Mucosa of stomach (tissue), 1 donor: ENCODE measurements around the gene SRR.

Source experiments
- H3K27me3 ChIP-seq: one replicate; pipeline ENCODE4 v1.7.0; 2013; ENCODE audit warnings: mild to moderate bottlenecking, low read length; ENCODE audit not compliant: control insufficient read depth, insufficient read depth
- H3K36me3 ChIP-seq: one replicate; pipeline ENCODE4 v1.7.0; 2013; ENCODE audit warnings: low read length; ENCODE audit not compliant: control insufficient read depth, insufficient read depth
- H3K4me1 ChIP-seq: one replicate; pipeline ENCODE4 v1.7.0; 2013; ENCODE audit warnings: mild to moderate bottlenecking, low read length; ENCODE audit not compliant: control insufficient read depth, insufficient read depth
- H3K4me3 ChIP-seq: one replicate; pipeline ENCODE4 v1.7.0; 2013; ENCODE audit warnings: low read length
- H3K9ac ChIP-seq: one replicate; pipeline ENCODE4 v1.7.0; 2013; ENCODE audit warnings: mild to moderate bottlenecking, low read length, moderate library complexity
- H3K9me3 ChIP-seq: one replicate; pipeline ENCODE4 v1.7.0; 2013; ENCODE audit warnings: mild to moderate bottlenecking, low read length, moderate library complexity; ENCODE audit not compliant: control insufficient read depth
- donor health status: Pancreatic carcinoma.

The SRR gene

DNA sequence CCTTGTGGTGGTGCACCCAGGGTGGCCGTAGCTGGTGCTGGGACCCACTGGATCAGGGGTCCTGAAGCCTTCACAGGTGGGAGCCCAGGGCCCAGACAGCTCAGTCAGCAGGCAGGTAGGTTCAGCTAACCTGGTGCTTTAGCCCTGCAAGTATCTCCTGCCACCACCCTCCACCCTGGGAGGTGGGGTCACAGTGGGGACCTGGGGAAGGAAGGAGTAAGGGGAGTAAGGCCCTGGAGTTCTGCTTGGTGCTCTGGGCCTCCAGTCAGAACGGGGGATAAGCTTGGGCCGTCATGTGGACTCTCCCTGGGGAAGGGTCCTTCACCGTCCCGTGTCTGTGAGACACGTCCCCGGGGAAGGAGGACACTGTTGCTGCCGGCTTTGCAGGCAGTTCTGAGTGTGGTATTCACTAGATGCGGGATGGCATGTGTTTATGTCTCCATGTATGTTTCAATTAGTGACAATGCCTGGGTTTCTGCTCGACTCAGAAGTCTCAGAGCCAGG, 54.2 kb downstream of the SRR start:
- no peak overlapping the region for H3K4me3 ChIP-seq
- H3K9ac ChIP-seq = no peak overlapping the region
- H3K27me3 ChIP-seq = no peaks in the 10 kb centered on the region
- no peaks in the 10 kb centered on the region for H3K9me3 ChIP-seq
- peaks cover 41% of the 10 kb centered on the region for H3K4me1 ChIP-seq
- H3K36me3 ChIP-seq = no peaks in the 10 kb centered on the region

DNA sequence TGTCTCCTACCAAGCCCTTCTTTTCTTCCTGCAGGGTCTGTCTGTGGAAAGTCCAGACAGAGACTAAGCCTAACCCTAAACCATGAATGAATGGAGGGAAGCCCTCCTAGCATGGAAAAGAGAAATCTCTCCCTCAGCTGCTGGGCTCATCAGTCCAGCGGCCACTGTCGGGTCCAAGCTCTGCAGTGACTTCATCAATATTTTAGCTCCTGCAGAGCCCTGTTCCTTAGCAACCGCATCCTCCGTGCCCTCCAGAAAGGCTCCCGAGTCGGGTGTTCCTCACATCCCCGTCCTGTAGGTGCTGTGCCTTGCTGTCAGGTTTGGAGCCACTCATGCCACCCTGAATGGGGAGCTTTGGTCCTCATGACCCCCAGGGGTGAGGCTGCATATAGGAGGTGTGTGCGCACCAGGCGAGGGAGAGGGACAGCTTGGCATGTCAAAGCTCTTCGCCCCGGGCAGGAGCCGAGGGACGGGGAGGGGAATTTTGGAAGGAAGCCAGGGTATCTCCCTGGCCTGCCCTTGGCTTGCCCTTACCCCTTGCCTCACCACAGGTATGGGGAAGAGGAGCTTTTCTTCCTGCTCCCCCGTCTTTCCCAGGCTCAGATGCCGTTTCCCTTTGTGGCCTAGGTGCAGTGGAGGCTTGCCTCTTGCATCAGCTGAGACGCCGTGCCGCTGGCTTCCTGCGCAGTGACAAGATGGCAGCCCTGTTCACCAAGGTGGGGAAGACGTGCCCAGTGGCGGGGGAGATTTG, 57.4 kb downstream of the SRR start:
- Histone ChIP-seq H3K4me3 (no peak overlapping the region), H3K36me3 (no peaks in the 10 kb centered on the region), H3K4me1 (peaks cover 41% of the 10 kb centered on the region), H3K9ac (no peak overlapping the region), H3K27me3 (no peaks in the 10 kb centered on the region), H3K9me3 (no peaks in the 10 kb centered on the region)

DNA sequence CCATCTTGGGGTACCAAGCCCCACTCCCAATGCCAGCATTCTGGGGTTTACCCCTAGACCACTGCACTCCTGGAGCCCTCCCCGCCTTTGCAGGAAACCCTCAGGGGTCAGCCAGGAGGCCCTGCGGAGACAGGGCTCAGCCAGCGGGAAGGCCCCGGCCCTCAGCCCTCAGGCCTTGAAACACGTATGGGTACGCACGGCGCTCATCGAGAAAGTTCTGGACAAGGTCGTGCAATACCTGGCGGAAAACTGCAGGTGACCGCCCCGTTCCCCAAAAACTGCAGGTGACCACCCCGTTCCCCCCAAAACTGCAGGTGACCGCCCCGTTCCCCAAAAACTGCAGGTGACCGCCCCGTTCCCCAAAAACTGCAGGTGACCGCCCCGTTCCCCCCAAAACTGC, 58.3 kb downstream of the SRR start:
- H3K36me3 ChIP-seq = no peaks in the 10 kb centered on the region
- H3K27me3 ChIP-seq = no peaks in the 10 kb centered on the region
- H3K4me3 ChIP-seq = no peak overlapping the region
- no peaks in the 10 kb centered on the region for H3K9me3 ChIP-seq
- peaks cover 41% of the 10 kb centered on the region for H3K4me1 ChIP-seq
- no peak overlapping the region for H3K9ac ChIP-seq

DNA sequence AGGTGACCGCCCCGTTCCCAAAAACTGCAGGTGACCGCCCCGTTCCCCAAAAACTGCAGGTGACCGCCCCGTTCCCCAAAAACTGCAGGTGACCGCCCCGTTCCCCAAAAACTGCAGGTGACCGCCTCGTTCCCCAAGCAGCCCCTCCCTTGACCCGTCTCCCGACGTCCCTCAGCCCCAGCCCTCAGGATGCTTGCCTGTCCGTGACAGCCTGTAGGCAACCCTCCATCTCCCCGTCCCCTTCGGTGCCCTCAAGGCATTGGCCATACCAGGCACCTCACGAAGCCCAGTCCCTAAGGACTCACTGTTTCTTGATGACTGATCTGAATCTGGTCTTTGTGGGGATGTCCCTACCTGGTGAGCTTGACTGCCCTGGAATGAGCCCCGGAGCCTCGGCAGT, 58.7 kb downstream of the SRR start:
- Histone ChIP-seq H3K27me3 (no peaks in the 10 kb centered on the region), H3K4me1 (peaks cover 41% of the 10 kb centered on the region), H3K9ac (no peak overlapping the region), H3K4me3 (no peak overlapping the region), H3K9me3 (no peaks in the 10 kb centered on the region), H3K36me3 (no peaks in the 10 kb centered on the region)

DNA sequence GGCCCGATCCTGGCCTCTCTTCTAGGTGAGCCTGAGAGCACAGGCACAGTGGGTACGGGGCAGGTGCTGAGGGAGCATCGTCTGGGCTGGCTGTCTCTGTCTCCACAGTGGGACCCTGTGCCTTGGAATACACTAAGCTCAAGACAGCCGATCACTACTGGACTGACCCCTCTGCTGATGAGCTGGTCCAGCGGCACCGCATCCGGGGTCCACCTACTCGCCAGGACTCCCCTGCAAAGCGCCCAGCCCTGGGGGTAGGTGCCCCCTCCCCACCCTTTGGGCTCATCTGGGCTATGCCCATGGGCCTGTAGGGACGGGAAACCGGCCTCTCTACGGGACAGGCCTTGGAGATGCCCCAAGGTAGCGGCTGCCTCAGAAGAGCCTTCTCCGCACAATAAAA, 59.1 kb downstream of the SRR start:
- no peak overlapping the region for H3K4me3 ChIP-seq
- no peak overlapping the region for H3K9ac ChIP-seq
- no peaks in the 10 kb centered on the region for H3K27me3 ChIP-seq
- H3K4me1 ChIP-seq = peaks cover 40% of the 10 kb centered on the region
- H3K36me3 ChIP-seq = no peaks in the 10 kb centered on the region
- no peaks in the 10 kb centered on the region for H3K9me3 ChIP-seq

DNA sequence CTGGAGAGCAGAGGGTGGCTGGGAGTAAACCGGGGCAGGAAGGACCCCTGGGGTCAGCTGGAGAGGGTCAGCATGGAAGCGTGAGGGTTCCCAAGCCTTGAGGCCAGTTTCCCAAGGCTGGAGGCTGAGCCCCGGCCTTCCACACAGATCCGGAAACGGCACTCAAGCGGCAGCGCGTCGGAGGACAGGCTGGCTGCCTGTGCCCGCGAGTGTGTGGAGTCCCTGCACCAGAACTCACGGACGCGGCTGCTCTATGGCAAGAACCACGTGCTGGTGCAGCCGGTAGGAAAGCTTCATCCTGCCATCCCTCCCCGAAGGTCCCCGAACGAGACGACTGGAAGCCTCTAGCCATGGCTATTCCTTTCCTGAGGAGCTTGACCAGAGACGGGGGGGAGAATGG, 59.6 kb downstream of the SRR start:
- H3K27me3 ChIP-seq = no peaks in the 10 kb centered on the region
- no peak overlapping the region for H3K4me3 ChIP-seq
- no peaks in the 10 kb centered on the region for H3K9me3 ChIP-seq
- H3K4me1 ChIP-seq = peaks cover 36% of the 10 kb centered on the region
- H3K36me3 ChIP-seq = no peaks in the 10 kb centered on the region
- H3K9ac ChIP-seq = no peak overlapping the region

DNA sequence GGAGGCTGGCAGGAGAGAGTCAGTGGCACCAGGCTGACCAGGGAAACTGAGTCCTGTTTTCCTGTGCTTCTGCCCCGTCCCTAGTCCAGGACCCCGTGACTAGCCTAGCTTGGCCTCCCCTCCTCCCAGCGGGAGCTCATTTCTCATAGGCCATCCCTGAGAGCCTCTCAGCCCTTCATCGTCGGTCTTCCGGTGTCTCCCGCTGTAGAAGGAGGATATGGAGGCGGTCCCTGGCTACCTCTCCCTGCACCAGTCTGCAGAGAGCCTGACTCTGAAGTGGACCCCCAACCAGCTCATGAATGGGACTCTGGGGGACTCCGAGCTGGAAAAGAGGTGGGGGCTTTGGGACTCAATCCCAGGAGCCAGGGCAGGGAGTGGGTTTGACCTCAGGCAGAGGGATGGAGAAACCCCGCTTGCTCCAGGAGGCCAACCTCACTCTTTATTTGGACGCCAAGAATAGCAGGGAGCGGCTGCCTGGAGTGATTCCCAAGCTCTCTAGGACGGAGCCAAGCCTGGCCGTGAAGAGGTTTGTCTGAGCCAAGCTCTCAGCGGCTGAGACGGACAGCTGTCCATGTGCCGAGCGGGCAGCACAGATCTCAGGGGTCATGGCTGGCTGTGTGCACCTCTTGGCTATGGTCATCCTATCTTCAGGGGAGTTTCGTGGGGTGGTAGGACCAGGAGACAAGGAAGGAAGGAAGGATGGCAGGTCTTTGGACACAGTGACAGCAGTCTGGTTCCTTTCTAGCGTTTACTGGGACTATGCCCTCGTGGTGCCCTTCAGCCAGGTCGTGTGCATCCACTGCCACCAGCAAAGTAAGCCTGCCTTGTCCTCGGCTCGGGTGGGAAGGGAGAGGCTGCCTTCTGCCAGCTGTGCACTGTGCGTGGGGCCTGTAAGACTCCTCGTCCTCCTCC, 60.4 kb downstream of the SRR start:
- H3K36me3 ChIP-seq = no peaks in the 10 kb centered on the region
- H3K27me3 ChIP-seq = no peaks in the 10 kb centered on the region
- H3K4me1 ChIP-seq = peaks cover 28% of the 10 kb centered on the region
- H3K9ac ChIP-seq = no peak overlapping the region
- H3K9me3 ChIP-seq = no peaks in the 10 kb centered on the region
- no peak overlapping the region for H3K4me3 ChIP-seq

DNA sequence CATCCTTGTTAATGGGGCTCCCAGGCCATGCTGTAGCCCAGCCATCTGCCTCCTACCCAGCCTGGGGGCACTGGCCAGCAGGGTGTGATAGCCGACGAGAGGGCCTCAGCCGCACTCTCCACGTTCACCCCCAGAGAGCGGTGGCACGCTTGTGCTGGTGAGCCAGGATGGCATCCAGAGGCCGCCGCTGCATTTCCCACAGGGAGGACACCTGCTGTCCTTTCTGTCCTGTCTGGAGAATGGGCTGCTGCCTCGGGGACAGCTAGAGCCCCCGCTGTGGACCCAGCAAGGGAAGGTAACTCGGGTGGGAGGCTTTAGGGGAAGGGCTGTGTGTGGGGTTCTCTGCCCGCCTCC, 61.0 kb downstream of the SRR start:
- Histone ChIP-seq H3K27me3 (no peaks in the 10 kb centered on the region), H3K9ac (no peak overlapping the region), H3K36me3 (no peaks in the 10 kb centered on the region), H3K9me3 (no peaks in the 10 kb centered on the region), H3K4me3 (no peak overlapping the region), H3K4me1 (peaks cover 21% of the 10 kb centered on the region)

DNA sequence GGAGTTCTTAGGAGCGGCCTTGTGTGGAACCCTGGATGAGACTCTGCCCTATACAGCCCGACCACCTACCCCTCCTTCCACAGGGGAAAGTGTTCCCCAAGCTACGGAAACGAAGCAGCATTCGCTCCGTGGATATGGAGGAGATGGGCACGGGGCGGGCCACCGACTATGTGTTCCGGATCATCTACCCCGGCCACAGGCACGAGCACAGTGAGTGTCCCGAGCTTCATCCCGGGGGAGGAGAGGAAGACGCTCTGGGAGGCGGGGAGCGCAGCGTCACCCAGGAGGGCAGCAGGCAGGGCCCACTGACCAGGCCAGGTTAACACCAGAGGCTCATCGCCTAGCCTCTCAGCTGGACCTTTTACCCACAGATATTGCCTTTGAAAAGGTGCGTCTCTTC, 61.4 kb downstream of the SRR start:
- Histone ChIP-seq H3K4me3 (no peak overlapping the region), H3K9ac (no peak overlapping the region), H3K4me1 (peaks cover 18% of the 10 kb centered on the region), H3K27me3 (no peaks in the 10 kb centered on the region), H3K36me3 (no peaks in the 10 kb centered on the region), H3K9me3 (no peaks in the 10 kb centered on the region)

DNA sequence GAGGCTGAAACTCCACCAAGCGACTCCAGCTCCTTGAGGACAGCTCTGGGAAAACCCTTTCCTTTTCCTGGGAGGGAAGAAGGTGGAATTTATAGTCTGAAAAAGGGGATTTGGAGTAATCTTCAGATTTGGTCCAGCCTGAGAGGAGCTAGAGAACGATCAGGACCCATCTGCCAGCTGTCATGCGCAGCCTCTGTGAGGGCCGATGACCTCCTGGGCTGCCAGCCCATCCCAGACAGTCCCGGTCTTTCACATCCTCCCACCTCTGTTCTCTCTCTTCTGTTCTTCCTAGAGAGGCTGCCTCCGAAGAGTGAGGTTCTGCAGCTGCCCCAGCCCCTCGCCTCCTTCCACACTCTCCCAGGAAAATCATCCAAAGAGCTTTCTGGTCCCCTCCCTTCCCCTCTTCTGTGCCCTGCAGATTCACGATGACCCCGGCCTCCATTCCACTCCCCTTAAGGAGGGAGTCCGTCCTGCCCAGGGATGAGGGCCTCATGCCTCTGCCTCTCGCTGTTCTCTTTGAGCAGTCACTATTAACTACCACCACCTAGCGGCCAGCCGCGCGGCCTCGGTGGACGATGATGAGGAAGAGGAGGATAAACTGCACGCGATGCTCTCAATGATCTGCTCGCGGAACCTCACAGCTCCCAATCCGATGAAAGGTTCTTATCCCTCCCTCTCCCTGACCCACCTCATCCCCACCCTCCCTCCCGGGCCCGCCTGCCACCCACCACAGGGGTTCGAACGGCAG, 63.2 kb downstream of the SRR start:
- no peaks in the 10 kb centered on the region for H3K9me3 ChIP-seq
- no peaks in the 10 kb centered on the region for H3K27me3 ChIP-seq
- H3K4me3 ChIP-seq = no peak overlapping the region
- no peak overlapping the region for H3K9ac ChIP-seq
- no peaks in the 10 kb centered on the region for H3K36me3 ChIP-seq
- H3K4me1 ChIP-seq = no peaks in the 10 kb centered on the region

DNA sequence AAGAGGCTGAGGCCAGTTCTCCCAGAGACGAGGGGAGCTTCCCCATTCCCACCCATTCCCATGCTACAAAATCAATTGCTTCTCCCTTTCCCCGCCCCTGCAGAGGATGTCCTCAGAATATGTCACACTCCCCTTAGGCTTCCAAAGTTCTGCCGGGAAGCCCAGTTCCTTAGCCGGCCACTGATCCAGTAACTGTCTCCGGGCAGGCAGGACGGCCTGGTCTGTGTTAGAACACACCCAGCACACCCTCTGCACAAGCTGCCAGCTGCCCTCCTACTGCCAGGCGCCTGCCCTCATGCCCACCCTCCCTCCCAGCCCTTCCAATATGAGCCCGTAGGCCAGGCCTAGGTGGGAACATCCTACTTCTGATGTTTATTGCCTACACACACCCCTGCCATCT, 64.6 kb downstream of the SRR start:
- Histone ChIP-seq H3K9ac (no peak overlapping the region), H3K9me3 (no peaks in the 10 kb centered on the region), H3K27me3 (no peaks in the 10 kb centered on the region), H3K36me3 (no peaks in the 10 kb centered on the region), H3K4me1 (no peaks in the 10 kb centered on the region), H3K4me3 (no peak overlapping the region)

DNA sequence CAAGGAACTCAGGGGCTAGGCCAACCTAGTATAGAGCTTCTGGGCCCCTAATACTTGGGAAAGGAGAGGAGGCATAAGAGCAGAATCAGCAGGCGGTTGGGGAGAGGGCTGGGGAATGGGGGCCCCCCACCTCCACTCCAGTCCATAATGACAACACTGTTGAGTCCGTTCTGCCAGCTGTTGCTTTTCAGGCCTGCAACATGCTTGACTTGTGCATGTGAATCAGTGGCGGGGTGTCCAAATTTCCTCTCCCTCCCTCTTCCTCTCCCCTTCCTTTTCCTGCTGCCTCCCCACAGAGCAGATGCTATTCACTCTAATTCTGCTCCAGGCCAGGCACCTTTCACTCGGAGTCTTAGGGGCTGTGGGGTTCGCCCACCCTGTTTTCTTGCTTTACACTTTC, 65.3 kb downstream of the SRR start:
- no peak overlapping the region for H3K9ac ChIP-seq
- no peaks in the 10 kb centered on the region for H3K36me3 ChIP-seq

More for the DNA sequence above, 65.3 kb downstream of the SRR start:
- Histone ChIP-seq H3K27me3 (no peaks in the 10 kb centered on the region), H3K4me1 (no peaks in the 10 kb centered on the region), H3K9me3 (no peaks in the 10 kb centered on the region), H3K4me3 (no peak overlapping the region)
